ENCODE data around the gene ZSWIM8. TPM values are rescaled to one million over a fixed set of nuclear protein-coding genes. Genes with fewer than 3 reads are reported as not detected.
"Not testable (repeated sequence)": the region's sequence is repeated elsewhere in the genome, so short reads cannot be mapped to it uniquely, and the experiment has no call there.

Gene ZSWIM8
- total RNA-seq, 6 experiments from 2014 or later: 47.2 to 62.6 (median 55.3) TPM

DNA sequence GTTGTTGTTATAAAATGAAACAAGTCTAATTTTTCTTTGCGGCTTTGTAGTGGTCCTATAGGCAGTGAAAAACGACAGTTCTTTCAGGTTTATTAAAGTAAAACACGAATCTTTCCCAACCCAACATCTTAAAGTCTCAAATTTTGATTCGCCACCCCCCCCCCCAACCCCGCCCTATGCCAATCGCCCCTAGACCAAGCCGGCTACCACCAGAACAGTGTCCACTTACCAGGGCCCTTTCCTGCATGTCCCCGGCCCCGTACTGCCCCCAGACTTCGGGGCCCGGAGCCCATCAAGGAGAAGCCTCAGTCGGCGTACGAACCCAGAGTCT is 3.9 kb upstream of the ZSWIM8 start:
- Mint-ChIP-seq H3K4me3 (peak overlapping the region; percentile 96), H3K9me3 (no peaks in the 10 kb centered on the region), H3K27ac (peak overlapping the region; percentile 94), H3K36me3 (ENCODE audit: low read depth) (peaks cover 17% of the 10 kb centered on the region), H3K4me1 (ENCODE audit: low read depth) (peaks cover 40% of the 10 kb centered on the region), H3K27me3 (ENCODE audit: insufficient read depth) (peaks cover 4% of the 10 kb centered on the region; the same call in 1 of the 2 replicates)
- no peak for DNase-seq
- TF ChIP-seq, protein P1, sequence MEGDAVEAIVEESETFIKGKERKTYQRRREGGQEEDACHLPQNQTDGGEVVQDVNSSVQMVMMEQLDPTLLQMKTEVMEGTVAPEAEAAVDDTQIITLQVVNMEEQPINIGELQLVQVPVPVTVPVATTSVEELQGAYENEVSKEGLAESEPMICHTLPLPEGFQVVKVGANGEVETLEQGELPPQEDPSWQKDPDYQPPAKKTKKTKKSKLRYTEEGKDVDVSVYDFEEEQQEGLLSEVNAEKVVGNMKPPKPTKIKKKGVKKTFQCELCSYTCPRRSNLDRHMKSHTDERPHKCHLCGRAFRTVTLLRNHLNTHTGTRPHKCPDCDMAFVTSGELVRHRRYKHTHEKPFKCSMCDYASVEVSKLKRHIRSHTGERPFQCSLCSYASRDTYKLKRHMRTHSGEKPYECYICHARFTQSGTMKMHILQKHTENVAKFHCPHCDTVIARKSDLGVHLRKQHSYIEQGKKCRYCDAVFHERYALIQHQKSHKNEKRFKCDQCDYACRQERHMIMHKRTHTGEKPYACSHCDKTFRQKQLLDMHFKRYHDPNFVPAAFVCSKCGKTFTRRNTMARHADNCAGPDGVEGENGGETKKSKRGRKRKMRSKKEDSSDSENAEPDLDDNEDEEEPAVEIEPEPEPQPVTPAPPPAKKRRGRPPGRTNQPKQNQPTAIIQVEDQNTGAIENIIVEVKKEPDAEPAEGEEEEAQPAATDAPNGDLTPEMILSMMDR (IDR thresholded peaks at IDR 0.05): no peak

DNA sequence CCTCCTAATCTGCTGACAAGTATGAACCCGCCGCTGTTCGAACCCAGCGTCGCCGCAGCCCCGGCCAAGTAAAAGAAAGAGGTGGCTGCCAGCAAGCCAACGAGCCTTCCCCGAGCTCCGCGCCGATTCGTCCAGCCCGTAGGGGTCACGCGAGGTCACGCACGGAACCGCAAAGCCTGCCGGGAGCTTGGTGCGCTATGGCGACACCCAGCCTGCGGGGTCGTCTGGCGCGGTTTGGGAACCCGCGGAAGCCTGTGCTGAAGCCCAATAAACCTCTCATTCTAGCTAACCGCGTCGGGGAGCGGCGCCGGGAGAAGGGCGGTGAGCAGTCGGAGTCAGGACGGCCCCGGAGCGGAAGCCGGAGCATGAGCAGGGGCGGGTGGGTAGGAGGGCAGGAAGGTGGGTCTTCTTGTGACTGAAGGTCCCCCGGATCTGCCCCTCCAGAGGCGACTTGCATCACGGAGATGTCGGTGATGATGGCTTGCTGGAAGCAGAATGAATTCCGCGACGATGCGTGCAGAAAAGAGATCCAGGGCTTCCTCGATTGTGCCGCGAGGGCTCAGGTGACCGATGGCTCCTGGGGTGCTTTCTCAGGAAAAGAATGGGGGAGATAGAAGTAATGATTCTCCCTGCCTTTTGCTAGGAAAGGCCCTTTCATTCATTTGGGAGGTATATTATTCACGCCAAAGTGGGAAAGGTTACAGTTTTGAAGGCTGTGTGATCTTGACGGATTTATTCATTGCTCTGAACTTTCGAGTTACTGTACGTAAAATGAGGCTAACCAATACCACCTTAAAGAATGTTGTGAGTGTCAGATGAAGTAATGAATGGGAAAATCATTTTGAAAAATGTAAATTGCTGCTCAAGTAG is 3.3 kb upstream of the ZSWIM8 start, which contains the start of gene CHCHD1:
CHCHD1 (plus strand) TSS at position 170 of the 870 bp plus-strand sequence; CDS start at position 198, 28 bp downstream.
- TF ChIP-seq, protein P1 (IDR thresholded peaks at IDR 0.05): no peak
- Mint-ChIP-seq H3K36me3 (ENCODE audit: low read depth) (peaks cover 19% of the 10 kb centered on the region), H3K9me3 (no peaks in the 10 kb centered on the region), H3K27ac (peak within 1 kb of the TSS; percentile 94), H3K4me3 (peak within 1 kb of the TSS; percentile 96), H3K4me1 (ENCODE audit: low read depth) (peaks cover 46% of the 10 kb centered on the region), H3K27me3 (ENCODE audit: insufficient read depth) (peaks cover 4% of the 10 kb centered on the region; the same call in 1 of the 2 replicates)
- peak; percentile 83 for DNase-seq

DNA sequence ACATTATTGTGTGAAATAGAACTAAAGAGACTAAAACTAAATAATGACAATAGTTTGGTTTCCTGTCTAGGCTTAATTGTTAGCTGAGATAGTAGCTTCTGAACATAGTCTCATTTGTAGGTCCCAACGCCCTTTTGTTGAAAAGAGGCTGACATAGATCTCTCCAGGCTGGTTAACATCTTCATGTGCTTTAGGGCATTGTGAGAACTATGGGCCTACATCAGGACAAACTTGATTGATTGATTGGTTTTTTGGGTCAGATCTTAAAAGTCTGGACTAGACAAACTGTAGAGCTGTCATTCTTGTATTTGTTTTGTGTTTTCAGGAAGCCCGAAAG is 2.7 kb upstream of the ZSWIM8 start:
- Mint-ChIP-seq H3K27me3 (ENCODE audit: insufficient read depth) (peaks cover 4% of the 10 kb centered on the region; the same call in 1 of the 2 replicates), H3K4me3 (peak overlapping the region; percentile 96), H3K36me3 (ENCODE audit: low read depth) (peaks cover 19% of the 10 kb centered on the region), H3K27ac (peak overlapping the region; percentile 94), H3K4me1 (ENCODE audit: low read depth) (peaks cover 49% of the 10 kb centered on the region), H3K9me3 (no peaks in the 10 kb centered on the region)
- TF ChIP-seq, protein P1 (IDR thresholded peaks at IDR 0.05): no peak
- no peak for DNase-seq

DNA sequence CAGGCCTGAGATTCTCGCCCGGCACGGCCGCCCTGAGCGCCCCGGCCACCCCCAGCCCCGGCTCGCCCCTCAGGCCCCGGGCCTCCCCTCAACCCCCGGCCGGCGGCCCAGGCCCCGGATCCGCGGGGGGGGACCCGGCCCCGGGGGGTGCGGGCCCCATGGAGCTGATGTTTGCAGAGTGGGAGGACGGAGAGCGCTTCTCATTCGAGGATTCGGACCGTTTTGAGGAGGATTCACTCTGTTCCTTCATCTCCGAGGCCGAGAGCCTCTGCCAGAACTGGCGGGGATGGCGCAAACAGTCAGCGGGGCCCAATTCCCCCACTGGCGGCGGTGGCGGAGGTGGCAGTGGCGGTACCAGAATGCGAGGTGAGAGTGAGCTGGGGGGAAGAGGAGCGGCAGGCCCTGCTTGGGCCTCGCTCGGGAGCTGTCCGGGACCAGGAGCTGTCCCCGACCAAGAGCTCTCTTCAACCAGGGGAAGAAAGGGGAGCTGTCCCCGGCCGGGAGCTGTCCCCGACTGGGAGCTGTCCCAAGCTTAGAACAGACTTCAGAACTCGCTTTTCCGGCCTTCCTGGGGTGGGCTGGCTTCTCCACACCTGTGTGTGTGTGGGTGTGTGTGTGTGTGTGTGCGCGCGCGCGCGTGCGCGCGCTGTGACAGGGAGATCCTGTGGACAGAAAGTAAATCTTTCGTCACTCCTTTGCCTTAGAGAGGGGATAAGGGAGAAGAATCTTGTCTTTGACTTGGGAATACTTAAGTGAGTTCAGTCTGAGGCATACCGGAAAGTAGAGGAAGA is 510 bp downstream of the ZSWIM8 start:
- H3K27me3 Mint-ChIP-seq (ENCODE audit: insufficient read depth): peaks cover 4% of the 10 kb centered on the region; the same call in 1 of the 2 replicates
- peak overlapping the region; percentile 99 for H3K27ac Mint-ChIP-seq
- H3K36me3 Mint-ChIP-seq (ENCODE audit: low read depth): peaks cover 19% of the 10 kb centered on the region
- peak overlapping the region; percentile 100 for H3K4me3 Mint-ChIP-seq
- TF ChIP-seq, protein P1 (IDR thresholded peaks at IDR 0.05): no peak
- no peaks in the 10 kb centered on the region for H3K9me3 Mint-ChIP-seq
- peak; percentile 75 for DNase-seq
- H3K4me1 Mint-ChIP-seq (ENCODE audit: low read depth): peaks cover 35% of the 10 kb centered on the region

DNA sequence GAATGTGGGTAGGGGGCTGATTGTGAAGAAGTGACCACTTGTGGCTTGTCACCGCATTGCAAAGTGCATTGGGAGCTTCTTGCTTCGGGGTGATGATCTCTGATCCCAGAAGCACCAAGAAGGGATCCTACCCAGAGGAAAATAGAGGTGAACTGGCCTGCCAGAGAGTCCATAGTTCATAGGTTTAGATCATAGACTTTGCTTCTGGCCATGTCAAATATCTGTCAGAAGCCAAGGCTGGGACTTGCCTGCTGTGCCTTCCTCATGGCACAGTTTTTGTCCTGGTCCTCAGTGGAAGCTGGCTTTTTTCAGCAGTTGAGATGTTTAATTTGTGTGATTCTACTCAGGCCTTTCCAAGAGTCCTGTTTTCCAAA is 1.1 kb downstream of the ZSWIM8 start:
- Mint-ChIP-seq H3K36me3 (ENCODE audit: low read depth) (peaks cover 19% of the 10 kb centered on the region), H3K4me1 (ENCODE audit: low read depth) (peaks cover 32% of the 10 kb centered on the region), H3K9me3 (no peaks in the 10 kb centered on the region), H3K4me3 (peak overlapping the region; percentile 100), H3K27me3 (ENCODE audit: insufficient read depth) (peaks cover 4% of the 10 kb centered on the region; the same call in 1 of the 2 replicates), H3K27ac (peak overlapping the region; percentile 84)
- TF ChIP-seq, protein P1 (IDR thresholded peaks at IDR 0.05): no peak
- DNase-seq: no peak

DNA sequence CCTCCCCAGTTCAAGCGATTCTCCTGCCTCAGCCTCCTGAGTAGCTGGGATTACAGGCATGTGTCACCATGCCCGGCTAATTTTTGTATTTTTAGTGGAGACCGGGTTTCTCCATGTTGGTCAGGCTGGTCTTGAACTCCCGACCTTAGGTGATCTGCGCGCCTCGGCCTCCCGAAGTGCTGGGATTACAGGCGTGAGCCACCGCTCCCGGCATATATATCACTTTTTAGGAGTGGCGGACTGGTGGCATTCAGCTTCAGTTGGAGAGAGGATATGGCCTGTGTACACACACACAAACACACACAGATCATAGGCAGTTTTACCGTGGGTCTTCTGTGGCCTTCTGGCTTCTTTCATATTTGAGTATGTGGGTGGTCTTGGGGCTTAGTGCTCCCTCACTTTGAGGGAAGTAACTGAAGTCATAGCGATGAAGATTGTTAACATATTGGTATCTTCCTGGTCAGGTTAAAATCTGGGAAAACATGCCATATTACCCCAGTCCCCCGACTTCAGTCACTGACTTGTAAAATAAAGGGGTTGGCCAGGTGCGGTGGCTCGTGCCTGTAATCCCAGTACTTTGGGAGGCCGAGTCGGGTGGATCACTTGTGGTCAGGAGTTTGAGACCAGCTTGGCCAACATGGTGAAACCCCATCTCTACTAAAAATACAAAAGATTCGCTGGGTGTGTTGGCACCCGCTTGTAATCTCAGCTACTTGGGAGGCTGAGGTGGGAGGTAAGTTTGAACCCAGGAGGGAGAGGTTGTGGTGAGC is 1.8 kb downstream of the ZSWIM8 start:
- not testable (repeated sequence) for H3K27me3 Mint-ChIP-seq (ENCODE audit: insufficient read depth); DNase-seq; H3K9me3 Mint-ChIP-seq
- Mint-ChIP-seq H3K4me3 (peak overlapping the region; percentile 100), H3K27ac (peak overlapping the region; percentile 7; the same call in 1 of the 2 replicates), H3K4me1 (ENCODE audit: low read depth) (peaks cover 32% of the 10 kb centered on the region), H3K36me3 (ENCODE audit: low read depth) (peaks cover 19% of the 10 kb centered on the region)

Data from HFFc6 (cell line).